ENCODE data around the gene NYNRIN.

Gene NYNRIN

GRCh38 chr14:24392325-24393091 is 6.3 kb upstream of the NYNRIN start:
- no peak for DNase-seq (ENCODE audit: low read depth)

- no peak for DNase-seq (ENCODE audit: low read depth)
Observed at GRCh38 chr14:24394275-24394674, 4.5 kb upstream of the NYNRIN start.

DNA sequence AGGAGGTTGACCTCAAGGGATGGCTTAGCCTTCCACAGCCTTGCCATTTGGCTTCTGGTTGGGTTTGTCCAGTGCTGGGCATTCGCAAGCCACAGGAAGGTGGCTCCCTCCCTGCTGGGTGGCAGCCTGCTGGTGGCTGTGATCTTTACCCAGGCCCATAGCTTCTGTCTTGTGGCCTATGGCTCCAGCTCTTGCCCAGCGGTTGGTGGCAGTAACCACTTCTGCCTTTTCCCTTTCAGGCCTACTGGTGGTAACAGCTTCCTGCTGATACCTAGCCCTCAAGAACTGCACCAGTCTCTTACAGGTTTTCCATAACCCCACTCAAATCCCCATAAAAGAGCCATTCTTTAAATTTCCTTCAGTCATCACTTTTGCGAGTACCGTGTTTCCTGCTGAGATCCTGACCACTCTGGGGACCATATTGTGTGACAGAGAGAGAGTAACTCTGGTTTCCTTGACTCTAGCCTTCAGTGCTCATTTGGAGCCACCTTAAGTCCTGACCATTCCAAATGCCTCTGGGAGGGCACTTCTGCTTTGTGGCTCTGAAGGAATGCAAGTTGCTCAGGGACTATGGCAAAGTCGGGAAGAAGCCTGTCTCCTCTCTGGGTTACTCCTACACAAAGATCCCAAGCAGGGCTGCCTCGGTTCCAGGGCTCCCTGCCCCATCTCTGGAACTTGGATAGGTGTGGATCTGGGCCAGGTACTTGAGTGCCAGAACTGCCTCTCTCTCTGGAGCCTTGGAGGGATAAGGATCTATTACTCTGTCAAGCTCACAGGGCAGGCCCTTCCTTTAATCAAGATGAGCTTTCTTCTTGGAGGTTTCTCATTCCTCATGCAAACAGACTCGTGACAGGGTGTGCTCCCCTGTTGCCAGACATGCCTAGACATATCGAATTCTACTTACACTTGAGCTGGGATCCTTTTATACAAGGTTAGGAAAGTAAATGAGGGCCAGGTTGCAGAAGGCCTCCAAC is 2.9 kb upstream of the NYNRIN start:
- DNase-seq (ENCODE audit: low read depth): no peak

DNA sequence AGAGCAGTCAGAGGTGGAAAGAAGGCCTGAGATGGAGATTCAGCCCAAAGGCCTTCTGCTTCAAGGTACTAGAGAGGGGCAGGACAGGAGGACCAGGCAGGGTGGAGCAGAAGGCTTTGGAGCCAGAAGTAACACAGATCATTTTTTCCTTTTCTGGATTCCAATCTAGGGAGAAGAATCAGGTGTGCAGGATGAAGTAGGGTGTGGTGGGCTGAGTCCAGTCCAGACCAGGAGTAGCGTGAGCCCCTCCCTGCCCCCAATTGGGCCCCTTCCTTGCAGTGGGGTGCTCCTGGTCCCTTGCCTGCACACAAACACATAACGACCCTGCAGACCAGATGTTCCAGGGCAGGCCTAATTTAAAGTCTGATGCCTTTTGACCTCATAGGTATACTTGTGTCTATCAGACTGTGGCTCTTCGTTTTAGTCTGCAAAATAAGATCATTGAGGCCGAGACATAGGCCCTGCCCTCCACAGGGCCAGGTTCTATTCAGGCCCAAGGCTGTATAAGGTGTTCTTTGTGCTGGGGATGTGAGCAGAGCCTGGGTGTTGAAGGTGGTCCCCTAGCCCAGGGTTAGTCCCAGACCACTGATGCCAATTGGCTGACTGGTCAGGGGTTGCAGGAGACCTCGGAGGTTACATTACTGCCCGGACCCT is 1.0 kb upstream of the NYNRIN start:
- DNase-seq (ENCODE audit: low read depth): no peak

DNA sequence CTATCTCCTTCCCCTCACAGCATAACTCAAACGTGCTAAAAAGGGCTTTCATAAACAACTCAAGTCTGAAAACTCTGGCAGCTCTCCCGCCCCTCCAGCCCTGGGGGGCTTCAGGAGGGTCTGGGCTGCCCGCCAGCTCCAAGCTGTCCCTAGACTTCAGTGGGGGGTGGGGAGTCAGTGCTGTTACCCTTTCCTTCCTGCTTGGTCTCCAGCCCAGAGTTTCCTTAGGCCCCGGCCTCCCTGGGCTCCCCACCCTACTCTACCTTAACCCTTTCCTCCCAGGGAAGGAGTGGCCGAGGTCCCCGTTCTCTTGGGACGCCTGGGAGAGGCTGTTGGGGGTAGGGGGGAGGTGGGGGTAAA is 530 bp upstream of the NYNRIN start:
- no peak for DNase-seq (ENCODE audit: low read depth)

GRCh38 chr14:24399447-24399822 is 632 bp downstream of the NYNRIN start:
- DNase-seq (ENCODE audit: low read depth): no peak

GRCh38 chr14:24399999-24400718 is 1.4 kb downstream of the NYNRIN start:
- no peak for DNase-seq (ENCODE audit: low read depth)

DNA sequence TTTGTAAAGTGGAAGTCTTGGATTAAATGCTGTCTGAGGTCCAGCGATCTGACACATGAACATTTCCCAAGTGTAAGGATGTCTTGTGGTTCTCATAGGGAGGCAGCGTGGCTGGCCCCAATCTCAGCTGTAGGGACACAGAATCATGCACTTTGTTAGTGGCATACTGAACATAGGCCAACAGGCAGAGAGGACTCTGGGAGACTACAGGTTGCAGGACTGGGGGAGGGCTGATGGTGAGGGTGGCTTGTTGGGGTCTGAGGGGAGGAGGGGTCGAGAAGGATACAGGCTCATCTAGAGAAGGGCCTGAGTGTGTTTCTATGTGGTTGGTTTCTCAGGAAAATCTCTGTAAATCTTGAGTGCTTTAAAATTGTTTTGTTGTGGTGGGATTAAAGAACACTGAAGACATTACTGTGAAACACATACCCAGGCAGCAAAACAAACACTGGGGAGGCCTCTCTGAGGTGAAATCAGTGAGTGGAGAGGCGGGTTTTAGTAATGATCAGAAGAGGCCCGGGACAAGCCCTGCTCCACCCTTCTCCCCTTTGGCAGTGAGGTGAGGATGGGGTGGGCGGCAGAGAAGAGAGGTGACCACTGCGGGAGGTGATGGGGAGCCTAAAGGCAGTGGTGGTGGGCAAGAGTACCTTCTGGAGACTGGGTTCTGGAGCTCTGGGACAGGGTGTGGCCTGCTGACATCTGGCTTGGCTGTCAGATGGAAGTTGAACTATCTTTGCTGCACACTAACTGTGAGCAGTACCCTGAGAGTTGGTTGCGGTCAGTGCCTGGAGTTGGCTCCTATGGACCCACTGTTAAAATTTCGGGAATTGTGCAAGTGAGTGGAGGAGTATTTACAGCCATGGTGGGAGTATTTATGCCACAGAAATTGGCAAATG is 3.3 kb downstream of the NYNRIN start:
- DNase-seq (ENCODE audit: low read depth): no peak

DNA sequence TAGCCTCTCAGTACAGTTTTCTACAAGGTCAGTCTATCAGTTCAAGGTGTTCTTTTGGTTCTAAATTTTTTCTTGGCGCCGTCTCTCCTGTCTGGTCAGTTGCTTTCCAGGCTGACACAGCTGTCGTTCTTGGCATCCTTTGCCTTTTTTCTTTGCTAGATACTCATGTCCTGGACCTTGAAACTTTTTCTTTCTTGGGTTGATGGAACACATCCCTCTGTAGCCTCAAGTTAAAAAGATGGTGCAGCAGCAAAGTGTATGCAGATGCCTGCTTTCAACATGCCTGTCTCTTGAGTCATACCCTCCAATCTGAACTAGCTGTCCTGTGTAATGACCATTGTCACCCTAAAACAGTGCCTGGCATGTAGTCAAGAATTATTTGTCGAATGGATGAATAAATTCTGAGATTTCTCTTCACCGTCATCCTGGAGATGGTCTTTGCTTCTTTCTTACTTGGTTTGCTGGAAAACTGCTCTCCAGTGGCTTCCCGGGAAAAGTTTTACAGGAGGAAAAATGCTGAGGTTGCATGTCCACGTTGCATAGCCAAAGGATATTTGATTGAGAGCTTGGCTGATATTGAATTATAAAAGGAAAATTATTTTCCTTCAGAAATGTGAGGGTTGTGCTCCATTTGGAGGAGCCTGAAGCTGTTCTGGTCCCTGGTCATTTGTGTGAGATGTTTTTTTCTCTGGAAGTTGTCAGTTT is 4.6 kb downstream of the NYNRIN start:
- DNase-seq (ENCODE audit: low read depth): no peak

GRCh38 chr14:24404814-24405213 is 6.0 kb downstream of the NYNRIN start:
- no peak for DNase-seq (ENCODE audit: low read depth)

DNA sequence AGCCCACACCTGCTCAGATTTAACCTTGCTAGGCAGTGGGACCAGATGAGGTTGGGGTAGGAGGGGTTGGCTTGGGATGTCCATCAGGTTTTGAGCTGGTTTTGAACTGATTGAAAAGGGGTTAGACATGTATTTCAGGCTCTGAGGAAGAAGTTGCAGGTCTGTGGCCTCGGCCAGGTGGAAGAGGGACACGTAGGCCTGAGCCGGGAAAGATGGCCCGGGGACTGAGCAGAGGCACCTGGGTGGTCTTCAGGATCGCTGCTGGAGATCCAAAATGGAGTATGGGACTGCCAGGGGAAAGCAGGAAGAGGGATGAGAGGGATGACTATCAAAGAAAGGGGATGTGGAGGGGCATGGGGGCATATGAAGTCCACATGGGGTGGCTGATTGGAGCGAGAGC is 7.6 kb downstream of the NYNRIN start:
- no peak for DNase-seq (ENCODE audit: low read depth)

- no peak for DNase-seq (ENCODE audit: low read depth)
Observed at GRCh38 chr14:24407608-24408325, 9.0 kb downstream of the NYNRIN start.

DNA sequence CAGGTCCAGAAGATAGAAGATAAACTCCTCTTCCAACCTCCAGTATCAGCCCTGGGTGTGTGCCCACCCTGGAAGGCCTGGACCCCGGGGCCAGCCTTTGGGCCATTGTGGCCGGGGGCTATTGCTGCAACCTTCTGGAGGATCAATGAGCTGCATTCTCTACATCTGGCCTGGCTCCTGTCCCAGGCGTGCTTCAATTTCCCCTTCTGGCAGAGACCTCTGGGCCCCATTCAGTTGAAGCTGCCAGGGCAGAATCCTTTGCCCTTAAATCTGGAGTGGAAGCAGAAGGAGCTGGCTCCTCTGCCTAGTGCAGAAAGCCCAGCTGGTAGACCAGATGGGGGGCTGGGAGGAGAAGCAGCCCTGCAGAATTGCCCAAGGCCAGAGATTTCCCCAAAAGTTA is 10.0 kb downstream of the NYNRIN start:
- DNase-seq (ENCODE audit: low read depth): no peak

DNA sequence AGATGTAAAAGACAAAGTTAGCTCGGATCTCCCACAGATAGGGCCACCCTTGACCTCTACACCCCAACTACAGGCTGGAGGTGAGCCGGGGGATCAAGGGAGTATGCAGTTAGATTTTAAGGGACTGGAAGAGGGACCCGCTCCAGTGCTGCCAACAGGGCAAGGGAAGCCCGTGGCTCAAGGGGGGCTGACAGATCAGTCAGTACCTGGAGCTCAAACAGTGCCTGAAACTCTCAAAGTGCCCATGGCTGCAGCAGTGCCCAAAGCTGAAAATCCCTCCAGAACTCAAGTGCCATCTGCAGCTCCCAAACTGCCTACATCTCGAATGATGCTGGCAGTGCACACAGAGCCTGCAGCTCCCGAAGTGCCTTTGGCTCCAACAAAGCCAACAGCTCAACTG is 10.4 kb downstream of the NYNRIN start:
- DNase-seq (ENCODE audit: low read depth): no peak

- DNase-seq (ENCODE audit: low read depth): no peak
Observed at GRCh38 chr14:24409956-24410355, 11.2 kb downstream of the NYNRIN start.

DNA sequence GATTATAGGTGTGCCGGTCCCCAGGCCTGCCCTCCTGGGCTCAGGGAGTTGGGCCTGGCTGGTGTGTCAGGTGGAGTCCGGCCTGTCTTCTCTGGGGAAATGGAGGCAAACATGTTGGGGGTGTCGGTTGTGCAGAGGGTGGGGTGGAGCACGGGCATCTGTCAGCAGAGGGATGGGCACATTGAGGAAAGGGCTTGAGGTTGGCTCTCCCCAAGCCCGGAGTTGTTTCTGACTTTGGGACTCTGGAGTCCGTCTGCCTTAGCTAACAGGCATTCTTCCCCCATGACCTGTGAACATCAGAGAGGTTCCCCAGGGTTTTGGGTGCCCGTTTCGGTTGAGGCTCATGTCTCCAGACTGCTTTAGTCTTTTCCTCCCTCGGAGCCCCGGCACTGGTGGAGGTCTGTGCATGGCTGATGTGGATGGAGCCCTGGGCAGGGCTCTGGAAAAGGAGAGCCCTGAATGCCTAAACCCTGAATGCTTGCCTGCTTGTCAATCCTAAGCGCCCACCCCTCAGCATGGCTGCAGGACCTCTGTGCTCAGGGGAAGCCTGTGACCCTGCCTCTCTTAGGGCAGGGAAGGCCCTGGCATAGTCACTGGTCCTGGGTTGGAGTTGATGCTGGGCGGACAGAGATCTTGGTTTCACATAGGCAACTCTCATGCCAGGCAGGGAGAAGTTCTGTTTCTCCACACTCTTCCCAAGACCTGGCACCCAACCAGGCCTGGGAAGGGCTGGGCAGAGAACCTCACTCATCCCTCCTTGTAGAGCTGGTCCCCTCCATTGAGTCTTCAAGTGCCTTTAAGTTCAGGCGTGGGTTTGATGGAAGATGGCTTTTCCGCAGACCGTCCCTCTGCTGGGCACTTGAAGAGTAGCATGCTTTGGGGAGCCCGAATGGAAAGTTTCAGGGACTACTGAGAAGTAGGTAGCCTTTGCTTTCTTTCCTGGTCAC is 12.9 kb downstream of the NYNRIN start:
- no peak for DNase-seq (ENCODE audit: low read depth)

DNA sequence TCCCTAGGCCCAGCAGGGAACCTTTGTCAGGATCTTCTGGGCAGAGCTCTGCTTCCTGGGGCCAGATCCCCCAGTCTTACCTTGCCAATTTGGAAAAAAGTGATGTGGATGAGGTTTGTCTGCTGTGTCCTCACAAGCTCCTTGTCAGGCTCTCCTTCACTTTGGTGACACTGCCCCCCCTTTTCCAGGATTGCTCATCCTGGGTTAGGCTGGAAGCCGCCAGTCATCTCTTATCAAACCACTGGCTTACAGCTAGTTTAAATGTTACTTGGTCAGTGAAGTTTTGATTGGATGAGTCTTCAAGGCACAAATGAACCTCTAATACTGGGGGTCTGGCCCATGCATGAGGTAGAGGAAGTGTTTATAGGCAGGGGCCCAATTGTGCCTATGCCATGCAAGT is 15.3 kb downstream of the NYNRIN start:
- DNase-seq (ENCODE audit: low read depth): no peak

DNA sequence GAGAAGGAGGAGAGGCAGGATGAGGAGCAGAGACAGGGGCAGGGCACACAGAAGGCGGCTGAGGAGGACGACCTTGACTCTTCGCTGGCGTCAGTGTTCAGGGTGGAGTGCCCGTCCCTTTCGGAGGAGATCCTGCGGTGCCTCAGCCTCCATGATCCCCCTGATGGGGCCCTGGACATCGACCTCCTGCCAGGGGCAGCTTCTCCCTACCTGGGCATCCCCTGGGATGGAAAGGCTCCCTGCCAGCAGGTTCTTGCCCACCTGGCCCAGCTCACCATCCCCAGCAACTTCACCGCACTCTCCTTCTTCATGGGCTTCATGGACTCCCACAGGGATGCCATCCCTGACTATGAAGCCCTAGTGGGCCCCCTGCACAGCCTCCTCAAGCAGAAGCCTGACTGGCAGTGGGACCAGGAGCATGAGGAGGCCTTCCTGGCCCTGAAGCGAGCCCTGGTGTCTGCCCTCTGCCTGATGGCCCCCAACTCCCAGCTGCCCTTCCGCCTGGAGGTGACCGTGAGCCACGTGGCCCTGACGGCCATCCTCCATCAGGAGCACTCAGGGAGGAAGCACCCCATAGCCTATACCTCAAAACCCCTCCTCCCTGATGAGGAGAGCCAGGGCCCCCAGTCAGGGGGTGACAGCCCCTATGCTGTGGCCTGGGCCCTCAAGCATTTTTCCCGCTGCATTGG is 16.1 kb downstream of the NYNRIN start:
- no peak for DNase-seq (ENCODE audit: low read depth)
